ENCODE data around the gene MSL1. TPM values are rescaled to one million over a fixed set of nuclear protein-coding genes. Genes with fewer than 3 reads are reported as not detected.

Gene MSL1
- total and polyA plus RNA-seq, 2 of the 13 experiments (the other 11 are each of a cell fraction or from before 2014, with no cell fraction given): 63.8 to 88.5 TPM

- TF ChIP-seq ZNF317 (CRISPR knock-in tag; IDR thresholded peaks at IDR 0.05) (no peak), PCBP1 (IDR thresholded peaks at IDR 0.05; ENCODE audit: borderline replicate concordance, low read depth, low read length) (no peak), ZZZ3 (CRISPR knock-in tag; IDR thresholded peaks at IDR 0.05; ENCODE audit: borderline replicate concordance) (no peak), ZNF232 (CRISPR knock-in tag; IDR thresholded peaks at IDR 0.05; ENCODE audit: borderline replicate concordance) (no peak), JDP2 (CRISPR knock-in tag; IDR thresholded peaks at IDR 0.05; ENCODE audit: borderline replicate concordance) (no peak), PLSCR1 (CRISPR knock-in tag; IDR thresholded peaks at IDR 0.05; ENCODE audit: borderline replicate concordance) (no peak), ZKSCAN5 (CRISPR knock-in tag; IDR thresholded peaks at IDR 0.05) (no peak), PHF5A (CRISPR knock-in tag; IDR thresholded peaks at IDR 0.05; ENCODE audit: low read depth, unreplicated experiment) (no peak), GMEB1 (CRISPR knock-in tag; IDR thresholded peaks at IDR 0.05; ENCODE audit: borderline replicate concordance) (no peak), NR2F6 (IDR thresholded peaks at IDR 0.05) (peak; percentile 74), NR2F6 (CRISPR knock-in tag; IDR thresholded peaks at IDR 0.05) (peak; percentile 74; the same call in 1 of the 2 replicates), ARID5B (CRISPR knock-in tag; IDR thresholded peaks at IDR 0.05) (no peak), ZNF792 (CRISPR knock-in tag; IDR thresholded peaks at IDR 0.05) (no peak), REXO4 (CRISPR knock-in tag; IDR thresholded peaks at IDR 0.05; ENCODE audit: borderline replicate concordance) (no peak), CHD2 (IDR thresholded peaks at IDR 0.05; ENCODE audit: low read depth, low read length) (no peak), ZNF138 (CRISPR knock-in tag; IDR thresholded peaks at IDR 0.05; ENCODE audit: low read depth) (no peak), ZNF292 (CRISPR knock-in tag; IDR thresholded peaks at IDR 0.05; ENCODE audit: borderline replicate concordance, low read depth) (peak; percentile 53; the same call in 1 of the 2 replicates), PCBP2 (optimal IDR thresholded peaks at IDR 0.05; ENCODE audit: low read depth, low read length, poor library complexity, severe bottlenecking) (no peak), MAF1 (CRISPR knock-in tag; IDR thresholded peaks at IDR 0.05; ENCODE audit: borderline replicate concordance) (no peak), HNRNPUL1 (IDR thresholded peaks at IDR 0.05; ENCODE audit: low read depth, low read length) (no peak)
- TF ChIP-seq, protein P1, sequence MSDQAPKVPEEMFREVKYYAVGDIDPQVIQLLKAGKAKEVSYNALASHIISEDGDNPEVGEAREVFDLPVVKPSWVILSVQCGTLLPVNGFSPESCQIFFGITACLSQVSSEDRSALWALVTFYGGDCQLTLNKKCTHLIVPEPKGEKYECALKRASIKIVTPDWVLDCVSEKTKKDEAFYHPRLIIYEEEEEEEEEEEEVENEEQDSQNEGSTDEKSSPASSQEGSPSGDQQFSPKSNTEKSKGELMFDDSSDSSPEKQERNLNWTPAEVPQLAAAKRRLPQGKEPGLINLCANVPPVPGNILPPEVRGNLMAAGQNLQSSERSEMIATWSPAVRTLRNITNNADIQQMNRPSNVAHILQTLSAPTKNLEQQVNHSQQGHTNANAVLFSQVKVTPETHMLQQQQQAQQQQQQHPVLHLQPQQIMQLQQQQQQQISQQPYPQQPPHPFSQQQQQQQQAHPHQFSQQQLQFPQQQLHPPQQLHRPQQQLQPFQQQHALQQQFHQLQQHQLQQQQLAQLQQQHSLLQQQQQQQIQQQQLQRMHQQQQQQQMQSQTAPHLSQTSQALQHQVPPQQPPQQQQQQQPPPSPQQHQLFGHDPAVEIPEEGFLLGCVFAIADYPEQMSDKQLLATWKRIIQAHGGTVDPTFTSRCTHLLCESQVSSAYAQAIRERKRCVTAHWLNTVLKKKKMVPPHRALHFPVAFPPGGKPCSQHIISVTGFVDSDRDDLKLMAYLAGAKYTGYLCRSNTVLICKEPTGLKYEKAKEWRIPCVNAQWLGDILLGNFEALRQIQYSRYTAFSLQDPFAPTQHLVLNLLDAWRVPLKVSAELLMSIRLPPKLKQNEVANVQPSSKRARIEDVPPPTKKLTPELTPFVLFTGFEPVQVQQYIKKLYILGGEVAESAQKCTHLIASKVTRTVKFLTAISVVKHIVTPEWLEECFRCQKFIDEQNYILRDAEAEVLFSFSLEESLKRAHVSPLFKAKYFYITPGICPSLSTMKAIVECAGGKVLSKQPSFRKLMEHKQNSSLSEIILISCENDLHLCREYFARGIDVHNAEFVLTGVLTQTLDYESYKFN (CRISPR knock-in tag; conservative IDR thresholded peaks at IDR 0.05): peak; percentile 60
These were observed 48.9 kb upstream of the MSL1 start (continued) for GRCh38 chr17:40072735-40073346.
